DMS 273 (cell line): ENCODE data around the gene TSPAN17.
"Not testable (repeated sequence)": the region's sequence is repeated elsewhere in the genome, so short reads cannot be mapped to it uniquely, and the experiment has no call there.

Experiments
- DNase-seq: peaks from one replicate; lab custom pipeline; 2025; ENCODE audit not compliant: unreplicated experiment; lab: John Stamatoyannopoulos, UW

The TSPAN17 gene

GRCh38 chr5:176676361-176676824 lies 29.1 kb downstream of the TSPAN17 start:
- no peak for DNase-seq

- peak; percentile 69 for DNase-seq
These were observed 30.1 kb downstream of the TSPAN17 start for GRCh38 chr5:176677209-176677939.

GRCh38 chr5:176678584-176678983 lies 31.3 kb downstream of the TSPAN17 start:
- peak; percentile 31 for DNase-seq

- no peak for DNase-seq
These were observed 32.3 kb downstream of the TSPAN17 start for GRCh38 chr5:176679365-176680225.

GRCh38 chr5:176680226-176680563 lies 32.9 kb downstream of the TSPAN17 start:
- no peak for DNase-seq

GRCh38 chr5:176682016-176682531 lies 34.8 kb downstream of the TSPAN17 start:
- DNase-seq = no peak

GRCh38 chr5:176685010-176685409 lies 37.7 kb downstream of the TSPAN17 start:
- DNase-seq = no peak

GRCh38 chr5:176687247-176687646 lies 40.0 kb downstream of the TSPAN17 start:
- DNase-seq = no peak

- no peak for DNase-seq
These were observed 40.6 kb downstream of the TSPAN17 start for GRCh38 chr5:176687881-176688280.

- no peak for DNase-seq
These were observed 43.6 kb downstream of the TSPAN17 start for GRCh38 chr5:176690911-176691310.

- no peak for DNase-seq
These were observed 44.2 kb downstream of the TSPAN17 start for GRCh38 chr5:176691524-176691923.

- DNase-seq = no peak
These were observed 45.0 kb downstream of the TSPAN17 start for GRCh38 chr5:176692326-176692725.

GRCh38 chr5:176692839-176693476 lies 45.7 kb downstream of the TSPAN17 start:
- no peak for DNase-seq

GRCh38 chr5:176693477-176693851 lies 46.2 kb downstream of the TSPAN17 start:
- peak; percentile 53 for DNase-seq

- DNase-seq = no peak
These were observed 46.9 kb downstream of the TSPAN17 start for GRCh38 chr5:176694146-176694545.

- DNase-seq = no peak
These were observed 47.3 kb downstream of the TSPAN17 start for GRCh38 chr5:176694631-176695030.

- no peak for DNase-seq
These were observed 47.8 kb downstream of the TSPAN17 start for GRCh38 chr5:176695073-176695472.

GRCh38 chr5:176697267-176697933 lies 50.1 kb downstream of the TSPAN17 start:
- DNase-seq = peak; percentile 53

- peak; percentile 99 for DNase-seq
These were observed 50.8 kb downstream of the TSPAN17 start for GRCh38 chr5:176697934-176698538.

GRCh38 chr5:176699446-176699845 lies 52.2 kb downstream of the TSPAN17 start:
- DNase-seq = not testable (repeated sequence)
